HG03558 (cell line): ENCODE data around the gene FBXO38.

ENCODE experiments used
- ATAC-seq: cut with Tn5 transposase; IDR thresholded peaks from one replicate; pipeline ENCODE4 v1.9.1; 2021; ENCODE audit warnings: moderate number of reproducible peaks; ENCODE audit not compliant: unreplicated experiment; ENCODE audit errors: extremely low read depth

Gene FBXO38

GRCh38 chr5:148421661-148422060, 37.9 kb downstream of the FBXO38 start:
- ATAC-seq: no peak

- ATAC-seq: no peak
Measured at GRCh38 chr5:148425808-148426207, 42.0 kb downstream of the FBXO38 start.

GRCh38 chr5:148426514-148426913, 42.8 kb downstream of the FBXO38 start:
- ATAC-seq: no peak

- no peak for ATAC-seq
Measured at GRCh38 chr5:148427370-148428042, 43.7 kb downstream of the FBXO38 start.

- ATAC-seq: no peak
Measured at GRCh38 chr5:148428848-148429247, 45.1 kb downstream of the FBXO38 start.

GRCh38 chr5:148433826-148434225, 50.1 kb downstream of the FBXO38 start:
- ATAC-seq: no peak

GRCh38 chr5:148436029-148436428, 52.3 kb downstream of the FBXO38 start:
- ATAC-seq: no peak

GRCh38 chr5:148437249-148437648, 53.5 kb downstream of the FBXO38 start:
- ATAC-seq: no peak

GRCh38 chr5:148438933-148439332, 55.2 kb downstream of the FBXO38 start:
- no peak for ATAC-seq

- no peak for ATAC-seq
Measured at GRCh38 chr5:148443241-148443640, 59.5 kb downstream of the FBXO38 start.

- ATAC-seq: peak; percentile 80
Measured at GRCh38 chr5:148443998-148444397, 60.2 kb downstream of the FBXO38 start.

GRCh38 chr5:148445578-148445977, 61.8 kb downstream of the FBXO38 start:
- ATAC-seq: no peak

- ATAC-seq: no peak
Measured at GRCh38 chr5:148446611-148447010, 62.9 kb downstream of the FBXO38 start.

GRCh38 chr5:148452499-148453193, 68.9 kb downstream of the FBXO38 start:
- no peak for ATAC-seq

GRCh38 chr5:148454576-148454975, 70.8 kb downstream of the FBXO38 start:
- ATAC-seq: no peak

- no peak for ATAC-seq
Measured at GRCh38 chr5:148455185-148455584, 71.4 kb downstream of the FBXO38 start.

GRCh38 chr5:148457183-148457620, 73.4 kb downstream of the FBXO38 start:
- no peak for ATAC-seq

GRCh38 chr5:148458036-148458888, 74.5 kb downstream of the FBXO38 start:
- no peak for ATAC-seq

- no peak for ATAC-seq
Measured at GRCh38 chr5:148459669-148460068, 75.9 kb downstream of the FBXO38 start.

GRCh38 chr5:148465381-148466235, 81.8 kb downstream of the FBXO38 start:
- no peak for ATAC-seq
